ENCODE results near the gene ARID1A.

The ARID1A gene

GRCh38 chr1:26729633-26730032 lies 33.8 kb downstream of the ARID1A start:
- Histone ChIP-seq H3K4me3 (ENCODE audit: low read length, poor library complexity, severe bottlenecking) (no peak overlapping the region), H3K9ac (ENCODE audit: low read depth, low read length, poor library complexity, severe bottlenecking) (no peak overlapping the region), H3K4me2 (ENCODE audit: low read depth, low read length, poor library complexity, severe bottlenecking) (no peak overlapping the region), H3K4me1 (ENCODE audit: insufficient read depth, low read length, poor library complexity, severe bottlenecking) (peaks cover 7% of the 10 kb centered on the region), H3K9me3 (ENCODE audit: insufficient read depth, low read depth, low read length) (no peaks in the 10 kb centered on the region), H3F3A (ENCODE audit: low read depth) (0 out of 2 replicates have a peak, but pooled peaks cover 1% of the 10 kb centered on the region), H3K79me2 (ENCODE audit: insufficient read depth, low read length) (peaks cover 99% of the 10 kb centered on the region), H3K36me3 (ENCODE audit: insufficient read depth, low read length) (peaks cover 68% of the 10 kb centered on the region), H3K9me2 (replicated peaks; ENCODE audit: low read depth, low read length) (no peaks in the 10 kb centered on the region), H4K20me1 (ENCODE audit: insufficient read depth, low read length, poor library complexity, severe bottlenecking) (peaks cover 99% of the 10 kb centered on the region), H2AFZ (ENCODE audit: low read length) (no peak overlapping the region), H3K27me3 (ENCODE audit: insufficient read depth, low read length, poor library complexity, severe bottlenecking) (no peaks in the 10 kb centered on the region)
- TF ChIP-seq, protein P1, sequence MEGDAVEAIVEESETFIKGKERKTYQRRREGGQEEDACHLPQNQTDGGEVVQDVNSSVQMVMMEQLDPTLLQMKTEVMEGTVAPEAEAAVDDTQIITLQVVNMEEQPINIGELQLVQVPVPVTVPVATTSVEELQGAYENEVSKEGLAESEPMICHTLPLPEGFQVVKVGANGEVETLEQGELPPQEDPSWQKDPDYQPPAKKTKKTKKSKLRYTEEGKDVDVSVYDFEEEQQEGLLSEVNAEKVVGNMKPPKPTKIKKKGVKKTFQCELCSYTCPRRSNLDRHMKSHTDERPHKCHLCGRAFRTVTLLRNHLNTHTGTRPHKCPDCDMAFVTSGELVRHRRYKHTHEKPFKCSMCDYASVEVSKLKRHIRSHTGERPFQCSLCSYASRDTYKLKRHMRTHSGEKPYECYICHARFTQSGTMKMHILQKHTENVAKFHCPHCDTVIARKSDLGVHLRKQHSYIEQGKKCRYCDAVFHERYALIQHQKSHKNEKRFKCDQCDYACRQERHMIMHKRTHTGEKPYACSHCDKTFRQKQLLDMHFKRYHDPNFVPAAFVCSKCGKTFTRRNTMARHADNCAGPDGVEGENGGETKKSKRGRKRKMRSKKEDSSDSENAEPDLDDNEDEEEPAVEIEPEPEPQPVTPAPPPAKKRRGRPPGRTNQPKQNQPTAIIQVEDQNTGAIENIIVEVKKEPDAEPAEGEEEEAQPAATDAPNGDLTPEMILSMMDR (conservative IDR thresholded peaks at IDR 0.05; ENCODE audit: low read length): no peak
- TF ChIP-seq EZH2phosphoT487 (IDR thresholded peaks at IDR 0.05; ENCODE audit: borderline replicate concordance): no peak

- no peak overlapping the region for H2AFZ ChIP-seq (ENCODE audit: low read length)
- TF ChIP-seq EZH2phosphoT487 (IDR thresholded peaks at IDR 0.05; ENCODE audit: borderline replicate concordance): no peak
- TF ChIP-seq, protein P1 (conservative IDR thresholded peaks at IDR 0.05; ENCODE audit: low read length): no peak
- H3K79me2 ChIP-seq (ENCODE audit: insufficient read depth, low read length): peaks cover 99% of the 10 kb centered on the region
- H3K9me3 ChIP-seq (ENCODE audit: insufficient read depth, low read depth, low read length): no peaks in the 10 kb centered on the region
- no peaks in the 10 kb centered on the region for H3K4me1 ChIP-seq (ENCODE audit: insufficient read depth, low read length, poor library complexity, severe bottlenecking)
- H3K4me3 ChIP-seq (ENCODE audit: low read length, poor library complexity, severe bottlenecking): no peak overlapping the region
- H3K27me3 ChIP-seq (ENCODE audit: insufficient read depth, low read length, poor library complexity, severe bottlenecking): no peaks in the 10 kb centered on the region
- H3K9me2 ChIP-seq (replicated peaks; ENCODE audit: low read depth, low read length): no peaks in the 10 kb centered on the region
- H3K36me3 ChIP-seq (ENCODE audit: insufficient read depth, low read length): peaks cover 75% of the 10 kb centered on the region
- 0 out of 2 replicates have a peak, but pooled peaks cover 3% of the 10 kb centered on the region for H3F3A ChIP-seq (ENCODE audit: low read depth)
- peaks cover 98% of the 10 kb centered on the region for H4K20me1 ChIP-seq (ENCODE audit: insufficient read depth, low read length, poor library complexity, severe bottlenecking)
- no peak overlapping the region for H3K9ac ChIP-seq (ENCODE audit: low read depth, low read length, poor library complexity, severe bottlenecking)
- no peak overlapping the region for H3K4me2 ChIP-seq (ENCODE audit: low read depth, low read length, poor library complexity, severe bottlenecking)
These were observed 34.9 kb downstream of the ARID1A start for GRCh38 chr1:26730695-26731094.

- Histone ChIP-seq H3K9ac (ENCODE audit: low read depth, low read length, poor library complexity, severe bottlenecking) (no peak overlapping the region), H4K20me1 (ENCODE audit: insufficient read depth, low read length, poor library complexity, severe bottlenecking) (peaks cover 96% of the 10 kb centered on the region), H3K4me3 (ENCODE audit: low read length, poor library complexity, severe bottlenecking) (no peak overlapping the region), H3K4me1 (ENCODE audit: insufficient read depth, low read length, poor library complexity, severe bottlenecking) (no peaks in the 10 kb centered on the region), H3F3A (ENCODE audit: low read depth) (0 out of 2 replicates have a peak, but pooled peaks cover 3% of the 10 kb centered on the region), H3K79me2 (ENCODE audit: insufficient read depth, low read length) (peaks cover 96% of the 10 kb centered on the region), H2AFZ (ENCODE audit: low read length) (no peak overlapping the region), H3K4me2 (ENCODE audit: low read depth, low read length, poor library complexity, severe bottlenecking) (no peak overlapping the region), H3K36me3 (ENCODE audit: insufficient read depth, low read length) (peaks cover 79% of the 10 kb centered on the region), H3K27me3 (ENCODE audit: insufficient read depth, low read length, poor library complexity, severe bottlenecking) (no peaks in the 10 kb centered on the region), H3K9me2 (replicated peaks; ENCODE audit: low read depth, low read length) (no peaks in the 10 kb centered on the region), H3K9me3 (ENCODE audit: insufficient read depth, low read depth, low read length) (no peaks in the 10 kb centered on the region)
- TF ChIP-seq EZH2phosphoT487 (IDR thresholded peaks at IDR 0.05; ENCODE audit: borderline replicate concordance): no peak
- TF ChIP-seq, protein P1 (conservative IDR thresholded peaks at IDR 0.05; ENCODE audit: low read length): no peak
These were observed 35.6 kb downstream of the ARID1A start for GRCh38 chr1:26731233-26731902.
